ENCODE measurements around the gene ADARB2.
A peak's percentile ranks its signal among the peaks of the same experiment; 100 is the strongest.

ADARB2 gene

DNA sequence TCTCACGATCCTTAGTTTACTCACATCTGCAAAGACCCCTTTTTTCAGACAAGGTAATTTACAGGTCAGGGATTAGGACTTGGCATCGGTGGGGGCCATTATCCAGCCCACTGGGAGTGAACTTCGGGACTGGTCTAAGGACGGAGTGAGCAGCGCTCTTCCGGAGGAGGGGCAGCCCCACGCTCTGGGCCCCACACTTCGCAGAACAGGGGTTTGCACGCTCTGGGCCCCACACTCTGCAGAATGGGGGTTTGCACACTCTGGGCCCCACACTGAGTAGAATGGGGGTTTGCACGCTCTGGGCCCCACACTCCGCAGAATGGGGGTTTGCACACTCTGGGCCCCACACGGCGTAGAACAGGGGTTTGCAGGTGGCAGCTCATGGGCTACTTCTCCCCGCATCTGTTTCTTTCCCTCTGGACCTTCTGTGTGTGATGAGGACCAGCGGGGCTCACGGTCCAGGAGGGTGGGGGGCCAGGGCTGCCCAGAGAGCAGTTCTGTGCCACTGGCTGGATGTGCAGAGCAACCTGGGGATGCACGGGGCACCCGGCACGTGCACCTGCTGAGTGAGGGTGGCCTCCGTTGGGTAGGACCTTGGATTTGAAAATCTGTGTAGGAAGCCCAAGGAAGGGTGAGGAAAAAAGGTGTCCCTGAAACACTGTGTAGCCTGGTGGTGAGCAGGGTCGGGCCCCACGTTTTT, 546.4 kb downstream of the ADARB2 start:
- no peak for DNase-seq

DNA sequence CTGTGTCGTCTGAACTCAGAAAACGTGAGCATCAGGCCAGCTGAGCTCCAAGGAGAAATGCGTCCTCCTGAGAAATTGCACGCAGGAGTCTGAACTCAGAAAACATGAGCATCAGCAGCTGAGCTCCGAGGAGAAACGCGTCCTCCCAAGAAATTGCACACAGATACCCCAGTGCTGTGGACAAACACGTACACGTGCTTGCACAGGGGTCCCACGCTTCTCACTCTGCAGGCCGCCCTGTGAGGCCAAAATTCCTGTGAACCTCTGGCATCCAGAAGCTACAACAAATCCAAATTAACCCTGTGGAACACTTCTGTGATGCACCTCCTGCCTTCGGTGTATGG, 547.3 kb downstream of the ADARB2 start:
- DNase-seq, result no peak

DNA sequence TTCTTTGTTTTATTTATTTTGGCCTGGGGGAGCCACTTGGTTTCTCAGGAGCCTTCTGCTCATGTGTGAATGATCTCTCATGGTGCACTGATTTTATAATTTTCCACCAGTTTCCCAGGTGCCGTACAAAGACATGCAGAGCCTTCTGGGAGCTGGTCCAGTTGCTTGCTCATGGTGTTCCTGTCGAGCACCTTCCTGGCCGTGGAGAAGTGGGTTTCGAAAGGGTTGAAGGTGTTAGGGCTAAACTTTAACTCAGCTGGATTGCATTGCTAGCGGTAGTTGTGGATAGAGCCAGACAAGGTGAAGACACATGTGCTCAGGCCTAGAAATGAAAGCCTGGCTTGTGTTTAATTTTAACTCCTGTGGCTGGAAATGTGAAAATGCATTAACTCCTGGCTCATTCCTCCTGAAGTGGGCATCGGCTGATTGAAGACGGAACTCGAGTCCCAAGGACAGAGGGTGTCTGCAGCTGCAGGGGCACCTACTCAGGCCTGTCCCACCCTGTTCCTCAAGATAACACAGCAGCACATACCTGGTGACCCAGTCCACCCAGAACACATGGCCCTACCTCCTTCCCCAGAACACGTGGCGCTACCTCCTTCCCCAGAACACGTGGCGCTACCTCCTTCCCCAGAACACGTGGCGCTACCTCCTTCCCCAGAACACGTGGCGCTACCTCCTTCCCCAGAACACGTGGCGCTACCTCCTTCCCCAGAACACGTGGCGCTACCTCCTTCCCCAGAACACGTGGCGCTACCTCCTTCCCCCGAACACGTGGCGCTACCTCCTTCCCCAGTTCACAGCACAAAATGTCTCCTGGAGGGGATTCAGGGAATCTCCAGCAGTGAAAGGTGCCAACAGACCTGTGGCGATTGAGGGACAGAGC, 547.9 kb downstream of the ADARB2 start:
- DNase-seq, result no peak

DNA sequence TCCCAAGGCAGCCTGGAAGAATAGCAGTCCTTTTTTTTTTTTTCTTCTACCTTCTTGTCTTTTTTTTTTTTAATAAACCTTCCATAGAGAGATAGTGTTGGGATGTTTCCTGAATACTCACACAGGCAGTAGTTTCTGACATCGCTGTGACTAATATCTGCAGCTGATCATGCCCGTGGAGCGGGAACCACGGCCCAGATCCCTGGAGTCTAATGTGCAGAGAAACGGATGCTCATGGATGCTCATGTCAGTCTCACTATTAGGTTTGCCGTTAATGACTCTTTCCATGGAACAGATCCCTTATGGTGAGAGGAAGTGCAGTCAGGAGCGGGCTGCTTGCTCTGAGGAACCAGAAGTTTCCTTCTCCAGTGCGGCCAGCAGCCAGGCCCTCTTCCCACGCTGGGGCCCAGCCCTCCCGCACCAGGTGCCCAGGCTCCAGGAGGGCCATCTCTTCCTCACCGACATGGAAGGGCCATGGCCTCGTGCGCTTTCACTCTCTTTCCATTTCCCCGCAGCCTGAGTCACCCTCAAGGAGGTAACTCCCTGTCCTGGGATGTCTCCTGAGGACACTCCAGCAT, 548.7 kb downstream of the ADARB2 start:
- no peak for DNase-seq

DNA sequence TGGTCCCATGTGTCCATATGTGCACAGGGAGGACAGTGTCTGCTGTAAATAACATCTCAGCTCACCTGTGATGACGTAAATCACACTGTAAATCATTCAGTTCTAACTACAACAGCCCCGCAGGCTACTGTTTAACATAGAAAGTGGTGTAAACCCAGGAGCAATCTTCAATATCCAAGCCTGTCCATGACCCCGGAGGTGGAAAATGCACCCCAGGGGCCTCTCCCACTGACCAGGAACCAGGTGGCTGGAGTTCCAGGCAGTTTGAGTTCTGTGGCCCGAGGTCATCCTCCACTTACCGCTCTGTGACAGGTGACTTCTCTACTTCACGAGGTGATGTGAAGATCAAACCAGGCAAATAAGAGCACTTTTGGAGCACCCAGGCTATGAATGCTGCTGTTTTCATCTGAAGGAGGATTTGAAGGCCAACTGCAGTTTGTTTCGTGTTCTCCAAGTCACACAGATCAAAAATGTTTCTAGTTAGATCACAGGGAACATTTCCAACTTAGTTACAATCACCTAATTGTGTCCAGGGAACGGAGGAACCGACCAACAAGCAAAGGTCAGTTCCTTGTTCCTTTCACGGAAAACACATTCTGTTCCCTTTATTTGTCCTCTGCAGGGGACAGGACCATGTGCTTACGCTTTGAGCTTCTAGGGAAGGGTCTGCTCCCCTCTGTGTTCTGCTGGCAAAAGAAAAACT, 549.3 kb downstream of the ADARB2 start:
- DNase-seq, result peak; percentile 31

DNA sequence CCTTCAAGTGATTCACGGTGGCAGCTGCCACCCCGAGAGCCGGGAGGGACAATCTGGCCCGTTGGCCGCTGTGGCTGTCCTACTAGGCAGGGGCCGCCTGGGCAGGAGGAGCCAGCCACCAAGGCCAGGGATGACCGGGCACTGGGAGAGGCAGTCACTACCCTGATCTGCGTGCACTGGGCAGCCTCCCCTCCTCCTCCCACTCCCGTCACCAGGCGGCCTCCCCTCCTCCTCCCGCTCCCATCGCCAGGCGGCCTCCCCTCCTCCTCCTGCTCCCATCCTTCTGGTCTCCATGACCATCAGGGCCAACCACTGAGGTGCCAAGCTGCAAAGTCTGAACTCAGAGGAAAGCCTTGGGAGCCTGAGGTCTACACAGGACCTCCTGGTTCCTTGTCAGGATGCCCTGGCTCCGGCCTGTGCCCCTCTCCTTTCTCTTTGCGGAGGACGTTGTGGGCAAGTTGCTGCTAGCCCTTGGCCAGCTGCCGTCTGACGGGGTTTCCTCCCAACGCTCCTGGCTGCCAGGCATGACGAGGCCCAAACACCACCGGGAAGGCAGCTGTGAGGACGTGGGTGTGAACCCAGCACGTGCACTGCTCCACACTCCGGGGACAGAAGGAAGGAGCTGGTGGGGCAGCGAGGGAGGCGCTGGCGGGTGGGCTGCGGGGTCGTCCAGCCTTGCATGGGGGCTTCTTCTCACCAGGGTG, 550.0 kb downstream of the ADARB2 start:
- peak; percentile 31 for DNase-seq

DNA sequence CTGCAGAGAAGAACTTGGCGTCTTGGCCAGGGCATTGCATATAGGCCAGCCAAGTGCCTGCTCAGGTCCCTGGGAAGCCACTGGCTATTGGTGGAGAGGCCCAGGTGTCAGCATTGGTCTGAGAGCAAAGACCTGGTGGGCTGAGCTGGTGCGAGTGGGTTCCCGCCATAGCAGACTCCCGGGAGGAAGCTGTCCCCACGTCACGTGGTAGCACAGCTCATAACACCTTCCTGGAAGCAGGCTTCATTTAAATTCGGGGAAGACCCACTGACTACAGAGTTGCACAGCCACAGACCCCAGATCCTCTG, 550.7 kb downstream of the ADARB2 start:
- DNase-seq, result no peak

DNA sequence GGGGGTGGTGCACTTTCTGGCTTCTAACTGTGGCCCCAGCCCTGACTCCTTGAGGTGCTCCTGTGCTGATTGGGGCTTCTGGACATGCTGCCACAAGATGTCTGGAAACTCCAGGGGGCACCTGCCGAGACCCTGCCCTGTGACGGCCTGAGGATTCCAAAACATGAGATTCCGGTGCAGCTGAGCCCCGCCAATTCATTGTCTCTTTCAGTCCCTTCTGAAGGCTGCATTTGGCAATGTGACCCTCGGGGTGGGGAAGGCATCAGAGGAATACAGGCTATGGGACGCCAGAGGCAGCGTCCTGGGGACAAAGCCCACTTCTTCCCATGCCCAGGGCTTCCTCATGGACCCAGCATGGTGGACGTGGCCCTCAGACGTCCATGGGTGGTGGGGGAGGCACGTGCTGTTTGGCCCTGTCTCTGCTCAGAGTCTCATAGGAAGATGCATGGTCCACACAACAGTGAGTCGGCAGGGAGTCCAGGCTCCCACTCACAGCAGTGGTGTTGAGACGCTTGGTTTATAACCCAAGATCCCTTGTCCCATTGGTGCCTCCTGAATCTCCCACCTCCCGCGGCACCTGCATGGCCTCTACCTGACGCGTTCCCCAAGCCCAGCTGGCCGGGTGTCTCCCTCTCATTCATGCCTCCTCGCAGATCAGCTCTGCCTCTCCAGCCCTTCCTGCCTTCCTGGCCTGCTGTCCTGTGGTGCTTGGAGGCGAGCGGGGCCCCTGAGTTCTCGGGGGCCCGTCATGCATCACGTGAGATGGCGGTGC, 551.2 kb downstream of the ADARB2 start:
- DNase-seq, result no peak

DNA sequence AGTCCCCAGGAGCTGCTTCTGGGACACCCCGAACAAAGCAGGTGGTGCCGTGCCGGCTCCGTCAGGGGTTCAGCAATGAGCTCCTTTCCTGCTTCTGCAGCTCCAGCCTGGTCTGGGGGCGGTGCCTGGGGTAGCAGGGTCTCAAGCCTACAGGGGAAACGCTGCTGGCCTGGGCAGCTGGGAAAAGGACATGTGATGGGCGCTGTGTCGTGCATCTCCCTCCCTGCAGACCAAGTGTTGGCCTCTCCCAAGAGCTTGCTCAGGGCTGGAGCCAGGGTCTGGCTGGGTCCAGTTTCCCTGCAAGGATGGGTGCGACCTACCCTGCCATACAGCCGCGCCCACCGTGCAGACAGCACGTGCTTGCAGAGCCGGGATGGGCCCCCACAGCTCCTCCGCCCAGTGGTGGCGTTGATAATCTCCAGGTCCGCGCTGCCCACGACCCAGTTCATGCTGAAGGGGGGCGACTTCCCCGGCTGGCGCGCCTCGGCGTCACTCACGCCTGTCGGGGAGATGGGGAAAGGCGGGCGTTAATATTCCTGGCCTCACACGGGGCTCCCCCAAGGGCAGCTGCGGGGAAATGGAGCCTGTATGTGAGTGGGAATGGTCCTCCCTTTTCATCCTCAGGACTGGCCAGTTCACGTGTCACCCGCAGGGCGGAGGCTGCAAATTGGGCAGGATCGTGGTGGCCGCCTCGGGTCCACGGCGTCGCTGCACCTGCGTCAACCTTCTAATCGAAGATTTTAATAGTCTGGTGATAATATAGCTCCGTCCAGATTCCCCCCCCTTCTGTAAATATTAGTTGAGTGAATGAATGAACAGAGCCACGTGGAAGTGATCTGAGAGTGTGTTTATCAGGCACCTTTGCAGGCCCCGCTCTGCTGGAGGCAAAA, 552.5 kb downstream of the ADARB2 start:
- no peak for DNase-seq

DNA sequence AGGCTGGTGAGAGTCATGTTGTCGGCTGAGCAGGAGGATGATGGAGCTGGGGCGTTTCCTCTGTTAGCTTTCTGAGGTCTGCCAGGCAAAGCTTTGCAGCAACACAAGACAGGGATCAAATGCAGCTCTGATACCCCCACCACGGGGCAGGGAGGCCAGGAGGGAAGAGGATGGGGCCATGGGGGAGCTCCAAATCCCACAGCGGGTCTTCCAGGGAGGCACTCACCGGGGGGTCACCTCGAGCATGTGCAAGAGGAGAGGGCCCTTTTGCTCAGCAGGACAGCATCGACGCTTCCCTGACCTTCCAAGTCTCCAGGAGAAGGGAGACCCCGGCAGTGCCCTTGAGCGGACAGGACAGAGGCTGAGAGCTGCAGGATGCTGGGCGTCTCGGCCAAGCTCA, 553.6 kb downstream of the ADARB2 start:
- DNase-seq, result no peak

DNA sequence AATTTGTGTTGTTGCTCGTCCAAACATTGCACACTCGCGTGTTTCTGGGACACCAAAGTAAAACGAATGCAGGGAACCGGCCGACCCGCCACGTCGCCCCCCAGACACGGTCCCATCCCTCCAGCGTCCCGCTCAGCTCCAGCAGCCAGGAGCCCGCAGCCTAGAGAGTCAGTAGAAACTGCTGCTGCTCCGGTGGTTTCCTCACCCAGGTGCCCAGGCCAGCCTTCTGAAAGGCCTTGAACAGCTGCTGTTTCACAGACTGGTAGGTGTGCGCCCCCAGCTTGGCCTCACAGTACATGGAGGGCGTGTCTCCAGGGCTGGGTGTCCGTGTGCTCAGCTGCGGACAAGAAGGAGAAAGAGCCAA, 554.3 kb downstream of the ADARB2 start:
- peak; percentile 26 for DNase-seq

DNA sequence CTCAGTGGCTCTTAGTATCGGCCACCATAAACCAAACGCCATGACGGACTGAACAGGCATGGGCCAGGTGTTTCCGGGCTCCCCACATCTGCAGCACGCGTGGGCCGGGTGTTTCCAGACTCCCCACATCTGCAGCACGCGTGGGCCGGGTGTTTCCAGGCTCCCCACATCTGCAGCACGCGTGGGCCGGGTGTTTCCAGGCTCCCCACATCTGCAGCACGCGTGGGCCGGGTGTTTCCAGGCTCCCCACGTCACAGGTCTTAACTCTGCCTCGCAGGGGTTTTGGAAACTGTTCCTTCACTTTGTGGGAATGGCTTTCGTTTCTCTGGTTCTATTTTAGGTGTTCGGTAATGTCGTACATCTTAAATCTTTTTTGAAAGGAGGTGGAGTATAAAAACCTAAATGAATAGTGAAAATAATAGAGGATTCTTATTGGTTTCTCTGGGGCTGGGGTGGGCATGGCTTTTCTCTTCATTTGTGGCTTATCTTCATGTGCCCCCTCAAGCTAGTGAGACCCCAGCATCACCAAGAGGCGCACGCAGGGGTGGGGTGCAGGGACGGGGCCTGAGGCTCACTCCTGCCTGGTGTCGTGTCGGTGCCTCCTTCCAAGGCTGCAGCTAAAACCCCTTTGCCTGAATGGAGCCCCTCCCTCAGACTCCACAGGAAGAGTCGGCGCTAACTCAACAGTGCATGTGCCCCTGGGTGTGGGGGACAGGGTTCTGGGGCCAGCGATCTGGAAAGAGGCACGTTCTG, 554.9 kb downstream of the ADARB2 start:
- DNase-seq, result no peak

DNA sequence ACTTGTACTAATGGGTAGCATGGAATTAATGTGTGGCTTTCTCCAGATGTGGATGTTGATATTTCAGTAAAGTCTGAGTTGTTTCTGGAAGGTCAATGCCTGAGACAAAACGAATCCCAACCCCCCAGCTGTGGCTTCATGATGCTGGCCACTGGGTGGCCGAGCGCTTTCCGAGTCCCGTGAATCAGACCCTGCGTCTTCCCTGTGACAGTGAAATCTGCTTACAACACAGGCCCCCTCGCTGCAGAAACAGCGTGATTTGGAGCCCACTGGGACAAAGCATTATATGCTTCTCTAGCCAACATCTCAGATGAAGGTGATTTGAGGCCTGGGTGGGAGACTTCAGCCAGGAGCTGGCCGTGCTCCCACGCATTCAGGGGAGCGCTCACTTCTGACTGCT, 556.5 kb downstream of the ADARB2 start:
- DNase-seq, result no peak

DNA sequence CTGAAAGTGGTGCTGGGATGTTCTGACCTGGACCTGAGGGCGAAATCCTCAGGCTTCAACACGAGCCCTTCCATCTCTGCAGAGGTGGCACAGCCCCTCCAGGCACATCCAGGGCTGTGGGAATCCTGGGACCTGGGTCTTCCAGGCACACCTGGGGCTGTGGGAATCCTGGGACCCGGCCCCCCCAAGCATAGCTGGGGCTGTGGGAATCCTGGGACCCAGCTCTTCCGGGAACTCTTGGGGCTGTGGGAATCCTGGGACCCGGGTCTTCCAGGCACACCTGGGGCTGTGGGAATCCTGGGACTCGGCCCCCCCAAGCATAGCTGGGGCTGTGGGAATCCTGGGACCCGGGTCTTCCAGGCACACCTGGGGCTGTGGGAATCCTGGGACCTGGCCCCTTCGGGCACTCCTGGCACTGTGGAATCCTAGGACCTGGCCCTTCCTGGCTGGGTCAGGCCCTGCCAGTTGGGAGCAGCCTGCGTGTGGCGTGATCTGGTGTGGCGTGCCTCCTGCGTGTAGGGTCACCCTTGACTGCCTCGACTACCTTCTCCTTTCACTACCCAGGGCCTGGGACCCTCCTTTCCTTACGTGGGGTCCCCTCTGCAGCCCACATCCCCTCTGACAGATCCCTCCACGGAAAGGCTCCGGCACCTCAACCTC, 557.1 kb downstream of the ADARB2 start:
- DNase-seq, result no peak

DNA sequence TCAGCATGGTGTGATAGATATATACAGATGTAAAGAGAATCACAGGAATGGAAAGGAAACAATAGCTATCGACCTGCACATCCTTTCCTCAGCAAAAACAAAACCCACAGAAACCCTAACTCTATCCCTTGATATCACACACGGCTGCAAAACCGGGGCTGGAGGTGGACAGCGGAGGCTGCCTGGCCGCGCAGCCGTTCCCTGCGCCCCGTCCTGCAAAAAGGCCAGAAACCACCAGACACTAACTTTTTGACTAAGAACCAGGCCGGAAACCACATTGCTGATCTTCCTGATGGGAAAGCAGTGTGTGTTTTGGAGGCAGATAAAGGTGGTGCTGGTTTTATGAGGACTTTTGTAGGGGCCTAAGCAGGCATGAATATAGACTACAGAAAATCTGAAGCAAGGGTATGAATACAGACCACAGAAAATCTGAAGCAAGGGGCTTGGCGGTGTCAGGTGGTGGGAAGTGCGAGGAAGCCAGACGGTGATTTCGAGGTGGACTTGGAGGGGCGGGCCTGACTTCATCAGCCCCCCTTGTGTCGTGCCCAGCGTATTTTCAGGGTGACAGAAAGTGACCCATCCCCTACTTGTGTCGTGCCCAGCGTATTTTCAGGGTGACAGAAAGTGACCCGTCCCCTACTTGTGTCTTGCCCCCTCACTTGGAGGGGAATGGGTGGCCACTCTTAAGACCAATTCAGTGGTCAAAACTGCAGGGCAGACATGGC, 557.8 kb downstream of the ADARB2 start:
- DNase-seq, result no peak

DNA sequence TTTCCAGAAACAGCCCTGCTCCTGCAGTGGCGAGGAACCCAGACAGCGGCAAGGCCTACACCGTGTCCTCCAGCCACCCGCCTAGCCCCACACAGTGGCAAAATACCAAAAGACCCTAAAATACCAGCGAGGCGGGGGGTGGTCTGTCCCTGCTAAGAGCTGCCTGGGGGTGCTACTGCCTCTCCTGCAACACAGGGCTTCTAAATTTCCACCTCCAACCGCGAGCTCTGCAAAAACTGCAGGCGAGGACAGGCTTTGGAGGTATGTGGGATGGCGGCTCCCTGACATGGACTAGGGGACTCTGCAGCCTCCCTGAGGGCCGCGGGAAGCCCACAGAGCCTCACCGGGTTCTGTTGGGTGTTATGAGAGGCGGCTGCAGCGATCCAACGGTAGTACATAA, 558.8 kb downstream of the ADARB2 start:
- DNase-seq, result no peak

DNA sequence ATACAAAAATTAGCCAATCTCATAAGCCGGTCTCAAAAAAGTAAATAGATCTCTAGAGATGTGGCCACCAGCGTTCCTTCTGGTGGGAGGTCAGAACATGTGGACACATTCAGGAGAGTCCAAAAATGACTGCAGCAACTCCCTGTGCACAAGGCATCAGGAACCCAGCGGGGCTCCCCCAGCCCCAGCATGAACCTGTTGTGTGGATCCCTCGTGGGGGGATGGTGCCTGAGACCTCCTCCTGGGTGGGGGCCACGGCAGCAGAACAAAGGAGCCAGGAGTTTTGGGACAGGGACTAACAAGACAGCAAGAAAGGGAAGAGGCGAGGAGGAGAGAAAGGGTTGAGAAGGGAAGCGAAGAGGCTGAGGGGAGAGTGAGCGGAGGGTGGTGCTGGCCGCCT, 559.4 kb downstream of the ADARB2 start:
- no peak for DNase-seq

DNA sequence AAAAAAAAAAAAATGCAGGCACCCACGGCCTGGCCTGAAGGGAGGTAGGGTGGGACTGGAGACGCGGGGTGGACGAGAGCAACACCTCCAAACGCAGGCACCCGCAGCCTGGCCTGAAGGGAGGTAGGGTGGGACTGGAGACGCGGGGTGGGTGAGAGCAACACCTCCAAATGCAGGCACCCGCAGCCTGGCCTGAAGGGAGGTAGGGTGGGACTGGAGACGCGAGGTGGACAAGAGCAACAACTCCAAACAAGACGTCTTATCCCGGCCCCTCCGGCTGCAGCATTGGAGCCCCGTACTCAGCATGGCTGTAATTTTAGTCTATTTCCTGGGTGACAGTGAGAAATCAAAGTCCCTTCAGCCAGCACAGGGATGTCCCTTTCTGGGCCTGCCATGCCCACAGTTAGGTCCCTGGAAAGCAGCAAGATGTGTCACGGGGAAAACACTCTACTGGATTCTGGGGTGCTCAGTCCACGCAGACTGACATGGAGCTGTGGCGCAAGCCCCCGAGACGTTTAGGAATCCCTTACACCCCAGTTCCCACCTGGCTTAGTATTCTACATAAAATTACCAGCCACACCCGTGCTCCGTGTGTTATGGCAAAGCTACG, 561.3 kb downstream of the ADARB2 start:
- no peak for DNase-seq

DNA sequence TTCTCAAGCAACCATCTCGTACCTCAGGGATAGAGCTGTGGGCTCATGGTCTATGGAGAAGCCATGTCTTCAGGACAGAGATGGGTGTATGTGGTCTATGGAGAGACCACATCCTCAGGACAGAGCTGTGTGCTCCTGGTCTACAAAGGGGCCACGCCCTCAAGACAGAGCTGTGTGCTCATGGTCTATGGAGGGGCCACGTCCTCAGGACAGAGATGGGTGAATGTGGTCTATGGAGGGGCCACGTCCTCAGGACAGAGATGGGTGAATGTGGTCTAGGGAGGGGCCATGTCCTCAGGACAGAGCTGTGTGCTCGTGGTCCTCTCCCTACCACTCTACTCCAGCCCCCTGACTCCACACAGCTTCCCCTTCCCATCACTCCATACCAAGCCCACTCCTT, 563.3 kb downstream of the ADARB2 start:
- DNase-seq, result no peak

Data from NCI-H69 (cell line).